NCI-H748 (cell line): Measurements from ENCODE around the gene ADGRV1.

ENCODE experiments used
- DNase-seq: peaks from one replicate; lab custom pipeline; 2025; ENCODE audit not compliant: unreplicated experiment; lab: John Stamatoyannopoulos, UW

The ADGRV1 gene

DNA sequence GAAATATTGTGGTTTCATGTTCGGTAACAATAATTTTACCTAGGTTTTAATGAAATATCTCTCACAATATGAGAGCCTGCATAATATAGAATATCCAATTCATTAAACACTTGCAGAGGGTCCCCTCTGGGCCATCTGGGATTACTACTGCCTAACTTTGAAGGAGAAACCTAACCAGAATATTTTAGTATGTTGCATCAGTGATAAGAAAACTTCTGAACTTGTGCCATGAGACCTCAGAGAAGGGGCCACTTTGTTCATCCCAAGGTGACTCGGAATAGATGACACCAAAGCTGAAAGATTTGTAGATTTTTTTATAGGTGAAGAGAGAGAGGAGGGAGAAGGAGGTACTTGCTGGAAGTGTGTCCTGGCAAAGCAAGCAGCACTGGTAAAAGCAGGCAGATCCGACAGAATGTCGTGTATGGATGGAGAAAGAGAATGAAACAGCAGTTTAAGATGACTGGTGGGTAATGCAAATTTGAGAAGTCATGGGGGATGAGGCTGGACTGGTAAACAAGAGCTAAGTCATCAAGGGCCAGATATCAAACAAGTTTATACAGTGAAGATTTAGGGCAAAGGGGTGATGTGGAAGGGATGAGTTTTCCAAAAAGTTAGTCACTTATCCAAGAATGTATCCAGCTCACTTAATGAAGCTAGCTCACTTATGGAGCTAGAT, 372.3 kb downstream of the ADGRV1 start:
- no peak for DNase-seq

DNA sequence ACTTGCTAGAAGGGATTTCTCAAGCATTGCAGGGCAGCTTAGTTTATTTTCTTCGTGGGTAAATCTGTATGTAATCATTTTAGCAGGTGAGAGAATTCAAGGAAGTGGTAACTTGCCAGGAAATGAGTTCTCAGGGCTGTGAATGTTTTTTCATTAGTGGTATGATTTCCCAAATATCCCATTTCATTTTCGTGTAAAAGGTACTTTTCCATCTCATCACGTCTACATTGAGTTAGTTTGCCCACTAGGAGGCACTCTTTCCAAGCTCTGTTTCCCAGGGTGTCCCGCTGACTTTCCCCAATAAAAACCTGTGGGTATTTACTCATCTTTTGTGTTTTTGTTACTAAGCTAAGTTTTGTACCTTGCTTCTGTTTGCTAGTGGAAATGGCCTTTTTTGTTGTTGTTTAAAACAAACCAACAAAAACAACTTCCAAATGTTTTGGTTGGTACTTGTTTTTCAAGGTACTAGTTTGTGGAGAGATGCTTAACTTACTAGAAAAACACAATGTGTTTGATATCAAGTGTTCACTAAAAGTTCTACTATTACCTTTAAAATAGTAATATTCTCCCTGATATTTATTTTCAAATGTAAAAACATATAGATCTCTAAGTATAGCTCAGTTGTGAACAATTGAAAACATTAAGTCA, 373.6 kb downstream of the ADGRV1 start:
- peak; percentile 71 for DNase-seq

DNA sequence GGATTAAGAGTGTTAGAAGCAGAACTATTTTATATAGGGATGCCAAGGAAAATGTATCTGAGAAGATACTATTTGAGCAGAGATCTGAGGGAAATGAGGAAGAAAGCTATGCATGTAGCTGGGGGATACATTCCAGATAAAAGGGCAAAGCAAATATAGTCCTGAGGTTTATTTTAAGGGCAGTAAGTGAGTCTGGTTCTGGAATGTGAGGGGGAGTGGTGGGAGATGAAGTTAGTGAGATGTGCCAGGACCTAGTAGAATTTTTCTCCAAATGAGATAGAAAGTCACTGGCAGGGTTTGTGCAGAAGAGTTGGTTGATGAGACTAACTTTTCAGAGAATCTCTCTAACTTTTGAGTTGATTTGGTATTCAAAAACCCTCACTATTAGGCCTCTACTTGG, 374.7 kb downstream of the ADGRV1 start:
- no peak for DNase-seq

DNA sequence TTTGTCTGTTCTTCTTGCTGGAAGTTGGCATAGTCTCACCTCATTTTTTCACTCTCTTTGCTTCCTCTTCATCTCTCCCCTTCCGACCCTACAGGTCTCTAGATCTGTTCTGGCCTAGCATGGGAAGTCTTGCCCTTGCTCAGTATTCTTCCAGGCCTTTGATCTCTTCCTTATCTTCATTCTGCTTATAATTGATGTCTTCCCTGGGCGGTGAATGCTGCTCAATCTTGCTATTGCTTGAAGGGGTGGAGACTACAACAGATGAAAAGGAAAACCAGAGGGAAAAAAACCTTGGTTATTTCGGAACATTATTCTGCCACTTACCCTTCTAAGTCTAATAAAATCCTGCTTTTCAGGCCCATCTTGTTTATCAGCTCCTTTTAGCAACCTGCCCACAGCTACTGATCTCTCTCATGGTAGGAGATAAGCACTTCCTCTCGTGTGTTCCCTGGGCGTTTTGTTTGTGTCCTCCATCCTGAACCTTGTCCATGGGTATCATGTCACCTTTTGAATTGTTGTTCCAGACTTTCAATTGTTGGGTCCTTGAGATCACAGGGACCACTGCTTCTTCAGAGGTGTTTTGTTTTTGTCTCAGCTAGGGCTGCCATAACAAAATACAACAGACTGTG, 375.6 kb downstream of the ADGRV1 start:
- no peak for DNase-seq

DNA sequence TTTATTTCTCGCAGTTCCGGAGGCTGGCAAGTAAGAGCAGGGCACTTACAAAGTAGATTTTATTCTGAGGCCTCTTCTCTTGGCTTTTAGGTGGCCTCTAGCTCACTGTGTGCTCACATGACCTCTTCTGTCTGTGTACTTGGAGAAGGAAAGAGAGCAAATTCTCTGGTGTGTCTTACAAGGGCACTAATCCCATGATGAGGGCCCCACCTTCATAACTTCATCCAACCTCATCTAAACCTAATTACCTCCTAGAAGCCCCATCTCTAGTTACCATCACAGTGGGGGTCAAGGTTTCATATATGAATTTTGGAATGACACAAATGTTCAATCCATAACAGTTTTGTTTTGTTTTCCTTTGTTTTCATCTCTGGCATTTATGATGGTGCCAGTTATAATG, 376.1 kb downstream of the ADGRV1 start:
- no peak for DNase-seq

DNA sequence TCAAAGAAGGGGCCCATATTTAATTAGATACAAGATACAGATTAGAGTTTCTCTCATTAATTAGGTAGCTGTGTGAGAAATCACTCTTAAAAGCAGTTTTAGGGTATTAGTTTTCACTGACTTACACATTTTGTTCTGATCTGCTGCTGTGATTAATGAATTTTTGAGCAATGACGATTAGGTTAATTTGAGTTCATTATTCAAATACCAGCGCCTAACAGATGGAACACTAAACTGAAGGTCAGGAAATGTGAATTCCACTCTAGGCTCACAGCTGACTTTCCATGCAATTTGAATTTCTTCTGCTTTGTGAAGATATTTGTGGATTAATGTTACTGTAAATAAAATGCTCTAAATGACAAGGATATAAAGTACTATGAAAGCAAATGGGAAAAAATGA, 380.6 kb downstream of the ADGRV1 start:
- no peak for DNase-seq

DNA sequence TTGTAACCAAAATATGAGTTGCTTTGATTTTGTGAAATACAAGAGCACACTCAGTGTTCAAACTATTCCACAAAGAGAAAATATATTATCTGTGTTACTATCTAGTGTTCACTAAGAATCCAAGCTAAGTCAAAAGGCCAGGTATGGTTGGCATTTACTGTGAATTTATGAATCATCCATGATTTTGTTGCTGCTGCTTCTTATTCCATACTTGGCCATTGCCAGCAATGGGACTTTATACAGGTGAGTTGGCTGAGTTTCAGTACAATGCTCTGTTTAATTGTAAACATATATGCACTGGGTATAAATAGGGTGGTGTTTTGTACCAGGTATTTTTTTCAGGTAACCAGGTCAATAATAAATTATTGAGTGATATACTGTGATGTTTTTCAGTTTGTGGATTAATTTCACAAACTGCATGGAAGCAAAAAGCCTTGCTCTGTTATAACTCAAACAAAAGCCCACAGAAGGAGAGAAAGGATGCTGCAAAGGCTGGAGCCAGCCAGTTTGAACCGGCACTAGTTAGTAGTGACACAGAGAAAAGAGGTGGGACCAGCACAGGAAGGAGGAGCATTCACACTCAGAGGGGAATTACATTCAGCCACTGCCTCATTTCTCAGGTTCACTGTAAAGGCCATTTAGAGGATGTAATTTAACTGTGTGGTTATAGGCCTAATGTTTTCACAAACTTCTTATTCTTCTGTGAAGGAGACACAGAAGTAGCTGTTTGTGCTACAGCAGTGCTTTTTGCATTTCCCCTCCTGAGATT, 381.8 kb downstream of the ADGRV1 start:
- DNase-seq: peak; percentile 92

DNA sequence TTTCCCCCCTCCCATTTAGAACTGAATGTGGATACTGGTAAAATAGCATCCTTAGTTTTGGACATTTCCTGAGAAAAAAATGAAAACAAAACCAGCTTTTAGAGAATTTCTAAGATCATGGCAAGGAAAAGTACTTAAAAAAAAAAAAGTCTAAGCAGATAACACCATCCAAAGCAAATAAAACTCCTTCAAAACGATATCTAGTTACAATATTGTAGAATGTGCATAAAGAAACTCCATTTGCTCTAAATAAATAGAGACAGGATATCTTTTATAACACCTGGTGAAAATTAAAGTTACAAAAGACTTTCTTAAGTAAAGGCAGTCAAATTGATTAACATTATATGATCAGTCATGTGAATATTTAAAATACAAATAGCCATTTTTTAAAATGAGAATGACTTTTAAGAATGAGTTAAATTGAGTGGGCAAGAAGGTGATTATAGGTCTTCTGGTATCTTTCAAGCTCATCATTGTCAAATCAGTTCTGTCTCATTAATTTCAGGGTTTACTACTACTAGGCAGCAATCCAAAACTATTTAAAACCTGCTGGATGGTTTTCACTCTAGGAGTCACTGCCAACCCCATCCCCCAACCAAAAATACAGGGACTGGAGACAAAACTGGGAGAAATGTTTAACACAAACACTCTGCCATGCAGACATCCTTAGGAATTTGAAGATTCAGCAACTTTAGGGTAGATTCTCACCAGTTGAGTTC, 382.6 kb downstream of the ADGRV1 start:
- peak; percentile 52 for DNase-seq

DNA sequence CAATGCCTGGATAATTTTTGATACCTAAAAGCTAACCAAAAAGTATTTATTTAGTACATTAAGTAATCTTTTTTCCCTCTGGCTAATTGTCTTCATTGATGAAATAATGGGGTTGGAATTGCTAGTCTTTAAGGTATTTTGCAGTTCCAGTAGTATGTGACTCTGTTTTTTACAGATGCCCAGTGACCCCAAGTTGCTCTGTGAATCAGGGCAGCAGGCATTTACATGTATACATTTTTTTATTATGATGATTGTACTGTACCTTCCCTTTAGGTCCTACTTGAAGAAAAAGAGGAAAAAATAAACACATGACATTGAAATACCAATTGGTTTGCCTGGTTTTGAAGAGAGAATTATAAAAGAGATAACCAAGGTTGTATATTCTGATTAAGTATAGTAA, 385.5 kb downstream of the ADGRV1 start:
- DNase-seq: no peak

DNA sequence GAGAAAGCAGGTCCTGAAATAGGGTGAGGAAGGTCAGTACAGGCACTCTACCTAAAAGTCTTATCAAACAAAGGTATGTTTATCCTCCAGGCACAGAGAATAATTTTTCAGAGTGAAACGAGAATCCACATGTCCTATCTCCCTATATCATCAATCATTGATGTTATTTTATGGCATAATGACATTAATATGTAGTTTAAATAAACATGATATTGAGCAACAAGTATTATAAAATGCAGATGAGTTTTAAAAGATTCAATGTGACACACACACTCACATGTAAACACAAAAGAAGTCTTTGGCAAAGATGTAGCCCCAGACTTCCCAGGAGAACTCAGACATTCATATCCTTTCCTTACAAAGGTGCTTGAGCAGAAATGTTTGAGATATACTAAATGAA, 389.1 kb downstream of the ADGRV1 start:
- DNase-seq: no peak

DNA sequence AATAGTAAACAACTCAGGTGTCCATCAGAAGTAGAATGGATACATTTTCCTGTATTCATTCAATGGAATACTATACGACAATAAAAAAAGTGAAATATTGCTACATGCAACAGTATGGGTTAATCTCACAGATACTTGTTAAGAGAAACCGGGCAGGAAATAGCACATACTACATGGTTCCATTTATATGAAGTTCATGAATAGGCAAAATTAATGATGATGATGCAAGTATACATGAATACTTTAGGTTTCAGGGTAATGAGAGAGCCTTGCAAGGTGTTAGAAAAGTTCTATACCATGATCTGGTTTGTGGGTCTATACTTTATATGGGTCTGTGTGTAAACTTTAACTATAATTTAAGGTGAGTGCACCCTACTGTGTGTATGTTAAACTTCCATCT, 390.4 kb downstream of the ADGRV1 start:
- no peak for DNase-seq

DNA sequence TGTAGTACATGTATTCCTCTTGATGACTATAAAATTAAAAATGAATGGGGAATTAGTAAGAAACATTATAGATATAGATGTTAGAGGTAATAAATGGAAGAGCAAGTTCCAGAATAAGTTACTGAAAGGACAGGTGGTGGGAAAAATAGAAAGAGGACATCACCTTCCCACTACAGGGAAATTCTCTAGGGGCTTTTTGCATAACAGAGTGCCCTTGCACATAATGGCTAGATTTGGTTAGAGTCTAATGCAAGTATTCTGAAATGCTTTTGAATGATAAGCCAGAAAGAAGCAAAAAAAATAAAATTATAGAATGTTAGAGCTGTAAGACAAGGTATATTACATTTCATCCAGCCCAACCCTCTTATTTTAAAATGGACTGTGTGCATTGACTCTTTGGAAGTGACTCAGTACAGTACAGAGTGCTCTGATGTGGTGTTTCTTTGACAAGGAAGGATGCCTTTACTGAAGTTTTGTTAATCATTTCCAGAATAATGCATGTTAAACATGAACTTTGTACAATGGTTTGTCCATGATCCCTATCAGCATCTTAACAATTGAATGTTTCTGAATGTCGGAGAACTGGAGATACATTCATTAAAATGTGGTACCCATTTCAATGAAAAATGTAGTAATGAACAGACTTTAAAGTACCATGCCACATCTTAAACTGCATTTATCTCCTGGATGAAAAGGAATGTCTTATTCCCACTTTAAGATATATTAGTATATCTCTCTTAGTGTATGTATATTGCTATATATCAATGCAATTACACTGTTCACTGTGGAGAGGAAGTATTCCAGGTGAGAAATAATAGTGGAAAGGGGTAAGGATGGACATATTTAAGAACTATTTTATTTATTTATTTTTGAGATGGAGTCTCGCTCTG, 391.1 kb downstream of the ADGRV1 start:
- no peak for DNase-seq

DNA sequence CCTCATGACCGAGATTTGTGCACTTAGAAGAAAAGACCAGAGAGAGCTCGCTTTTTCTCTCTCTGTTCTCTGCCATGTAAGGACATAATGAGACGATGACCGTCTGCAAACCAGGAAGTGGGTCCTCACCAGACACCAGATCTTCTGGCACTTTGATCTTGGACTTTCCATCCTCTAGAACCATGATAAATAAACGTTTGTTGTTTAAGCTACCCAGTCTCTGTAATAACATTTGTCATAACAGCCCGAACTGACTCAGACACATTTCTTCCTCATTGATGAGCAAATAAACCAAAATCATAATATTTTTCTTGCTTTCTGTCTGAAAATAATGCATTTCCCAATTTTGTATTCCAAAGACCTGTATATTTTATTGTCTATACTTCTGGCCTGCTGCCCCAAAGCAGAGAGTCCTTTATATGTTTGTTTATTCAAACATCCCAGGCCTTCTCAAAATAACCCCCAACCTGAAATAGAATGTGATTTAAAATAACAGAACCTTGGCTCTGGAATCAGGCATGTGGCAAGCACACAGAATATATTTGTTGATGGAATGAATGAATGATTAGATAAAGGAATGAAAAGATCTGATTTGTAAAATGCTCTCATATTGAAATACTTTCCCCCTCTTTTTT, 396.5 kb downstream of the ADGRV1 start:
- no peak for DNase-seq

DNA sequence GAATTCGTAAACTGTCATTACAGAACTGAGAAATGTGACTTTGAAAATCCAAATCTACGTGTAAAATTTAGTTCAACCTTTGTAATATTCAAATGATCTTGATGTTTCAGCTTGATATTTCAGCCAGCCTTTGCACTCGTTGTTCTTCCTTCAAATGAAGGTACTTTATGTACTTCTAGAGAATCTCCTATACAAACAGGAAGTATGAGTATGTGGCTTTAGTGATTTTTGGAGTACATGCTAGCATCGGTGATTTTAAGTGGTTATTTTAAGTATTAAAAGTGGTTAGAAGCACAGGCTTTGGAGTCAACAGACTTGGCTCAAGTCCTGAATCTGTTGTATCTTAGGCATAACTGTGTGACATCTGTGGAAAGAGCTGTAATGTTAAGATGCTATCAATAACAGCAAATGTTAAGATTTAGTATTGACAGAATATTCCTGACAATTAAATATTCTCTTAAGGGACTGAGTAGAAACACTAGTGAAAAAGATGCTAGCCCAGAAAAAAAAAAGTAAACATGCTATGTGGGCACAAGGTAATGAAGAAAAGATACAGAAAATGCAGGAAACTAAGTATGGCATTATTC, 398.0 kb downstream of the ADGRV1 start:
- no peak for DNase-seq

DNA sequence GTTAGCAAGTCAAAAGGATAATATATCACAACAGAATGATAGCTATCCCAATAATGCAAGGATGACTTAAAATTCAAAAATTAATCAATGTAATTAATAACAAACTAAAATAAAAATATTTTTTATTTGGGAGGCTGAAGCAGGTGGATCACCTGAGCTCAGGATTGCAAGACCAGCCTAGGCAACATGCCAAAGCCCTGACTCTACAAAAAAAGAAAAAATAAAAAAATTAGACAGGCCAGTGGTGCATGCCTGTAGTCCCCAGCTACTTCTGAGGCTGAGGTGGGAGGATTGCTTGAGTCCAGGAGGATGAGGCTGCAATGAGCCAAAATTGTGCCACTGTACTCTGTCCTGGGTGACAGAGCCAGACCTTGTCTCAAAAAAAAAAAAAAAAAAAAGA, 399.3 kb downstream of the ADGRV1 start:
- no peak for DNase-seq

DNA sequence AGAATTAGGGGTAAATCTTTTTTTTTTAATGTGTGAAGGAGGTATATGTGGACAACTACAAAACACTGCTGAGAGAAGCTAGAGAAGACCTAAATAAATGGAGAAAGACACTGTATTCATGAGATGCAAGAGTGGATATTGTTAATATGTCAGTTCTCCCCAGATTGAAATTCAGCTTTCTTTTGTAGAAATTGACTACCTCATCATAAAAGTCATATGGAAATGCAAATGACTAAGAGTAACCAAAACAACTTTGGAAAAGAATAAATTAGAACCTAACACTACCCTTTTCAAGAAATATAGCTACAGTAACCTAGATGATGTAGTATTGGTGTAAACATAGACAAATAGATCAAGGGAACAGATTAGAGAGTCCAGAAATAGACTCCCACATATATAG, 400.7 kb downstream of the ADGRV1 start:
- DNase-seq: no peak

DNA sequence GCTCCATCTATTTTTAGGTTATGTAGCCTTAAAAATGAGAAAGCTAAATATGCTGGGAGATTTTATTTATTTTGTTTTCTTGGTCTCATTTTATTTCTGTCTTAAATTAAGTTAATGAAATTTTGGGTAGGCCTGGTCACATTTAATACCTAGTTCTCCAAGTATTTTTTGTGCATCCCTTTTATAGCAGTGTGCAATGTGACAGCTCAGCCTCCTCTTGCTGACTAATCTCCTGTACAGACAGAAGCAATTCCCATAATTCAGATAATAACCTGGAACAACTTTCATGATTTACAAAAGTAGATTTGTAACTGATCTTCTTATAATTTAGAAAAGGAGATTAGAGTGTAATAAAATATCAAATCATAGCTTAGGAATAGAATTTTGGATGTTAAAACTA, 403.9 kb downstream of the ADGRV1 start:
- DNase-seq: no peak

DNA sequence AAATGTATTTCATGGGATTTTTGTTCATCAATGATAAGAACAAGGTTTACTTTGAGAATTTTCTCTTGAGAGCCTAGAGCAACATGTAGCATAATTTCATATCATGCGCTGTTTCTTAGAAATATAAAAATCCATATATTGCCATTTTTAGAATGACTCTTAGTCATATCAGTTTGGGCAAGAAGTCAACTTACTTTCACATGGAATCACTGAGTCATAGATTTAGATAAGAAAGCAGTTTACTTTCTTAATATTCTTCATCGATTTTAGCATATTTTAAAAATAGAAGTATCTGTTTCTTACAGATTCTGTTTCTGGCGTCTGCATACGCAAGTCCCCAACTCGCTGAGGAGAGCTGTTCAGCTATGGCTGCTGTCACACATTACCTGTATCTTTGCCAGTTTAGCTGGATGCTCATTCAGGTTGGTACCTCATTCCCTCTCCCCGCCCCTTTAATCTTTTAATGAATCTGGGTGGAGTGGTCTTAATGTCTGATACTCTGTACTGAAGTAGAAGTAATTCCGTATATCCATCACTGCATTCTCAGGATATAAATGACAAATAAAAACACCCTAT, 406.6 kb downstream of the ADGRV1 start:
- no peak for DNase-seq

DNA sequence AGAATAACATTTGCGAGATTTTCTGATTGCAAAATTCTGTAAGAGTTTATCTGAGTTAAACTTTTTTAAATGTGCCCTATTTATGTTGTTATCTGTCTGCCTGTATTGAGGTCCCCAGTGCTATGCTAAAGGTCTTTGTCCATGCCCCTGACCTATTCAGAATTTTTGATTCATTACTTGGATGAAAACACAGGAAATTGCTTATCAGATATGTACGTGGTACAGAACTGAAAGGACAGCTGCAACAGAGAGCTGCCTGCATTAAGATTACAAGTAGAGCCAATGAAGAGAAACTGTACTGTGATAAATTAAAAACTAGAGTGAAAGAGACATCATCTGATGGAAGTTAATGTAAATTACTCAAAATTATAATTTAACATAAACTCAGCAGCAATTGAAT, 408.8 kb downstream of the ADGRV1 start:
- DNase-seq: no peak
